ENCODE results near the gene RPL18A. TPM values are rescaled to one million over a fixed set of nuclear protein-coding genes. Genes with fewer than 3 reads are reported as not detected.

The RPL18A gene
- total and polyA plus RNA-seq, 2 of the 4 experiments (the other 2 are of a cell fraction): 1,351 to 1,735 TPM

GRCh38 chr19:17872251-17873001 lies 12.7 kb downstream of the RPL18A start:
- Histone ChIP-seq H2BK120ac (ENCODE audit: low read depth, low read length) (no peak overlapping the region), H3K18ac (ENCODE audit: low read depth, low read length) (no peak overlapping the region), H3K4me2 (ENCODE audit: low read depth, low read length) (no peak overlapping the region), H3K9ac (ENCODE audit: low read depth, low read length) (no peak overlapping the region), H3K14ac (replicated peaks; ENCODE audit: low read depth, low read length) (no peak overlapping the region), H2AK9ac (replicated peaks; ENCODE audit: low read depth, low read length, poor library complexity) (no peak overlapping the region), H3K4me3 (ENCODE audit: insufficient read depth, low read depth, low read length) (no peak overlapping the region), H4K5ac (ENCODE audit: low read depth, low read length) (no peak overlapping the region), H3K4ac (ENCODE audit: low read depth, low read length) (no peak overlapping the region), H3K4me1 (ENCODE audit: control insufficient read depth, insufficient read depth, low read length) (no peaks in the 10 kb centered on the region), H2BK5ac (ENCODE audit: low read depth, low read length, poor library complexity, severe bottlenecking) (no peak overlapping the region), H4K20me1 (ENCODE audit: insufficient read depth, low read length) (no peaks in the 10 kb centered on the region), H3K27me3 (ENCODE audit: control insufficient read depth, insufficient read depth, low read length) (peaks cover 53% of the 10 kb centered on the region), H3K79me1 (ENCODE audit: low read depth in 1 of 2, low read length in 2 of 2) (no peaks in the 10 kb centered on the region), H3K27ac (ENCODE audit: insufficient read depth, low read length) (no peak overlapping the region), H4K91ac (ENCODE audit: insufficient read depth, low read depth, low read length) (no peak overlapping the region), H4K8ac (ENCODE audit: low read depth in 2 of 2, low read length in 2 of 2) (no peak overlapping the region), H2BK15ac (ENCODE audit: low read depth, low read length) (no peak overlapping the region), H3K36me3 (ENCODE audit: control insufficient read depth, insufficient read depth, low read length) (no peaks in the 10 kb centered on the region), H3K56ac (ENCODE audit: extremely low read depth, insufficient read depth, low read length) (no peak overlapping the region), H2AFZ (replicated peaks; ENCODE audit: low read length, poor library complexity) (peak overlapping the region; percentile 51), H2BK20ac (ENCODE audit: low read depth, low read length) (no peak overlapping the region), H3K23ac (ENCODE audit: low read depth, low read length) (no peak overlapping the region), H3K9me3 (ENCODE audit: control insufficient read depth, insufficient read depth, low read length) (no peaks in the 10 kb centered on the region), H3K9me1 (ENCODE audit: insufficient read depth, low read length) (no peaks in the 10 kb centered on the region; the same call in 1 of the 2 replicates), H2AK5ac (ENCODE audit: low read depth, low read length) (no peak overlapping the region)
- intact Hi-C loops (cut with micrococcal nuclease): no loop called here
- BruUV-seq (replicated peaks): no TSS peak
- dilution Hi-C loops (cut with HindIII; ENCODE audit: low sequenced_read_pairs, unreplicated experiment): no loop called here
- 12% methylated on average over 27 of the region's 61 CpGs; no CpG with 5 or more reads in 1 of the 2 experiments for WGBS, 2 experiments (ENCODE audit: extremely low coverage in 2 of 2, insufficient read length in 1 of 2)
- in situ Hi-C loops (cut with MboI; ENCODE audit: low sequenced_read_pairs): no loop called here
- TF ChIP-seq BHLHE40 (IDR thresholded peaks at IDR 0.05; ENCODE audit: low read depth, low read length) (no peak), RCOR1 (IDR thresholded peaks at IDR 0.05; ENCODE audit: insufficient replicate concordance, low read length) (no peak), NFE2L2 (IDR thresholded peaks at IDR 0.05; ENCODE audit: low read depth, low read length) (no peak), FOS (IDR thresholded peaks at IDR 0.05; ENCODE audit: low read depth, low read length) (no peak), RAD21 (IDR thresholded peaks at IDR 0.05; ENCODE audit: low read length) (no peak), CEBPB (IDR thresholded peaks at IDR 0.05; ENCODE audit: low read depth, low read length) (no peak), MXI1 (IDR thresholded peaks at IDR 0.05; ENCODE audit: borderline replicate concordance, low read depth, low read length) (no peak), CHD1 (IDR thresholded peaks at IDR 0.05; ENCODE audit: low read depth, low read length) (no peak), SMC3 (IDR thresholded peaks at IDR 0.05; ENCODE audit: low read depth, low read length) (no peak), RFX5 (IDR thresholded peaks at IDR 0.05; ENCODE audit: low read depth, low read length) (no peak), POLR2A (IDR thresholded peaks at IDR 0.05; ENCODE audit: low read depth, low read length) (no peak), MAZ (IDR thresholded peaks at IDR 0.05; ENCODE audit: borderline replicate concordance, low read depth, low read length) (no peak), MAFK (IDR thresholded peaks at IDR 0.05; ENCODE audit: low read depth, low read length) (no peak), CTCF (conservative IDR thresholded peaks at IDR 0.05; ENCODE audit: low read depth, low read length) (no peak)
- TF ChIP-seq, protein P1, sequence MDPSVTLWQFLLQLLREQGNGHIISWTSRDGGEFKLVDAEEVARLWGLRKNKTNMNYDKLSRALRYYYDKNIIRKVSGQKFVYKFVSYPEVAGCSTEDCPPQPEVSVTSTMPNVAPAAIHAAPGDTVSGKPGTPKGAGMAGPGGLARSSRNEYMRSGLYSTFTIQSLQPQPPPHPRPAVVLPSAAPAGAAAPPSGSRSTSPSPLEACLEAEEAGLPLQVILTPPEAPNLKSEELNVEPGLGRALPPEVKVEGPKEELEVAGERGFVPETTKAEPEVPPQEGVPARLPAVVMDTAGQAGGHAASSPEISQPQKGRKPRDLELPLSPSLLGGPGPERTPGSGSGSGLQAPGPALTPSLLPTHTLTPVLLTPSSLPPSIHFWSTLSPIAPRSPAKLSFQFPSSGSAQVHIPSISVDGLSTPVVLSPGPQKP (IDR thresholded peaks at IDR 0.05; ENCODE audit: borderline replicate concordance, low read depth, low read length): no peak
- TF ChIP-seq, protein P2, sequence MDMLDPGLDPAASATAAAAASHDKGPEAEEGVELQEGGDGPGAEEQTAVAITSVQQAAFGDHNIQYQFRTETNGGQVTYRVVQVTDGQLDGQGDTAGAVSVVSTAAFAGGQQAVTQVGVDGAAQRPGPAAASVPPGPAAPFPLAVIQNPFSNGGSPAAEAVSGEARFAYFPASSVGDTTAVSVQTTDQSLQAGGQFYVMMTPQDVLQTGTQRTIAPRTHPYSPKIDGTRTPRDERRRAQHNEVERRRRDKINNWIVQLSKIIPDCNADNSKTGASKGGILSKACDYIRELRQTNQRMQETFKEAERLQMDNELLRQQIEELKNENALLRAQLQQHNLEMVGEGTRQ (IDR thresholded peaks at IDR 0.05; ENCODE audit: low read depth, low read length): no peak
- CTCF ChIA-PET: interaction anchor here (3.4 kb wide), 1 partner anchor 59 kb away, joined by 33 read pairs; the partner anchor contains the start of gene CCDC124
- no peak for ATAC-seq (ENCODE audit: low read depth)
- POLR2A ChIA-PET (ENCODE audit: unreplicated experiment): no interaction called here
- no peak for DNase-seq
